Measurements from ENCODE around the gene CFAP100. TPM values are rescaled to one million over a fixed set of nuclear protein-coding genes. Genes with fewer than 3 reads are reported as not detected.

The CFAP100 gene
- total and polyA plus RNA-seq, 9 of the 15 experiments (the other 6 are each of a cell fraction or from before 2014, with no cell fraction given) = not detected

DNA sequence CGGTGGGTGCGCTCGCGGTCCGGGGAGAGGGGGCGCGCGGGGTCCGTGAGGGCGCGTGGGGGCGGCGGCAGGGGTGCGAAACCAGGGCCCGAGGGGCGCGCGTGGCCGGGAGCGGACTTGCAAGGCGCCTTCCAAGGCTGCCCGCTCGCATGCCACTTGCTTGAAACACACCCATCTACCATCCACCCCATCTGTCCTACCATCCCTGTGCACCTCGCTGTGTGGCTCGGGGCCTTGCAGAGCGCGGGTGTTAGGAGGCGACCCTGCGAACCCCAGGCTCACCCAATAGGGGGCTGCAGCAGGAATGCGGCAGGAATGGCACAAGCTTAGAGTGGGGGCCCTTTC lies 240 bp downstream of the CFAP100 start:
- FAIRE-seq (no peak), DNase-seq (ENCODE audit: extremely low read depth in 1 of 4, low spot score in 3 of 4) (no peak), ATAC-seq (no peak)
- no TSS peak for BruUV-seq (replicated peaks)
- Histone ChIP-seq H3K36me3 (ENCODE audit: control insufficient read depth, insufficient read depth, low read length) (no peaks in the 10 kb centered on the region), H3K79me2 (ENCODE audit: control insufficient read depth, insufficient read depth, low read length) (no peaks in the 10 kb centered on the region), H3K9me3 (replicated peaks; ENCODE audit: control insufficient read depth, insufficient read depth, low read depth, low read length) (no peaks in the 10 kb centered on the region), H3K4me1 (replicated peaks in 1 of 2; ENCODE audit: control insufficient read depth in 2 of 2, insufficient read depth in 2 of 2, low read length in 2 of 2) (peaks cover 0 to 2% of the 10 kb centered on the region in 2 experiments; a peak in 2 of 5 replicates), H3K9me1 (ENCODE audit: control insufficient read depth, insufficient read depth, low read length) (no peaks in the 10 kb centered on the region), H2AFZ (ENCODE audit: low read depth, low read length) (no peak overlapping the region), H3K4me2 (ENCODE audit: insufficient read depth, low read length) (no peak overlapping the region), H3K27me3 (ENCODE audit: control insufficient read depth in 2 of 2, insufficient read depth in 2 of 2, low read length in 2 of 2) (peaks cover 5 to 62% of the 10 kb centered on the region in 2 experiments; a peak in 4 of 5 replicates), H4K20me1 (replicated peaks; ENCODE audit: control insufficient read depth, insufficient read depth, low read length) (0 out of 2 replicates have a peak, but pooled peaks cover 3% of the 10 kb centered on the region), H3K4me3 (no peak overlapping the region), H3K27ac (ENCODE audit: extremely low read depth, low read depth, low read length) (no peak overlapping the region), H3K9ac (ENCODE audit: insufficient read depth in 1 of 2, low read depth in 2 of 2, low read length in 2 of 2) (no peak overlapping the region)
- ChIA-PET POLR2A (interaction anchor here (0.6 kb wide), 1 partner anchor 38 kb away, joined by 3 read pairs; the partner anchor contains the start of gene KLF15), CTCF (ENCODE audit: low intra/inter-chr PET ratio) (no interaction called here)
- intact Hi-C loops (cut with micrococcal nuclease) (no loop called here), in situ Hi-C loops (cut with MboI) (loop anchor here (5.0 to 25.0 kb wide), 2 partner anchors 143 to 258 kb away; no protein-coding TSS in a partner anchor)
- whole genome bisulfite sequencing (ENCODE audit: insufficient coverage, low coverage, missing lambda C conversion rate) = 2% methylated on average over 7 of the region's 30 CpGs
- TF ChIP-seq ZNF212 (CRISPR knock-in tag; IDR thresholded peaks at IDR 0.05) (no peak), NR2F6 (CRISPR knock-in tag; IDR thresholded peaks at IDR 0.05) (no peak), GABPA (tag; conservative IDR thresholded peaks at IDR 0.05; ENCODE audit: low read depth) (no peak), ZBED1 (IDR thresholded peaks at IDR 0.05) (no peak), RAD51 (IDR thresholded peaks at IDR 0.05; ENCODE audit: borderline replicate concordance, low read depth) (no peak), RFX7 (CRISPR knock-in tag; IDR thresholded peaks at IDR 0.05) (no peak), ZNF668 (CRISPR knock-in tag; IDR thresholded peaks at IDR 0.05) (no peak), NFYB (IDR thresholded peaks at IDR 0.05; ENCODE audit: extremely low read depth, insufficient read length) (no peak)
- TF ChIP-seq, protein P1, sequence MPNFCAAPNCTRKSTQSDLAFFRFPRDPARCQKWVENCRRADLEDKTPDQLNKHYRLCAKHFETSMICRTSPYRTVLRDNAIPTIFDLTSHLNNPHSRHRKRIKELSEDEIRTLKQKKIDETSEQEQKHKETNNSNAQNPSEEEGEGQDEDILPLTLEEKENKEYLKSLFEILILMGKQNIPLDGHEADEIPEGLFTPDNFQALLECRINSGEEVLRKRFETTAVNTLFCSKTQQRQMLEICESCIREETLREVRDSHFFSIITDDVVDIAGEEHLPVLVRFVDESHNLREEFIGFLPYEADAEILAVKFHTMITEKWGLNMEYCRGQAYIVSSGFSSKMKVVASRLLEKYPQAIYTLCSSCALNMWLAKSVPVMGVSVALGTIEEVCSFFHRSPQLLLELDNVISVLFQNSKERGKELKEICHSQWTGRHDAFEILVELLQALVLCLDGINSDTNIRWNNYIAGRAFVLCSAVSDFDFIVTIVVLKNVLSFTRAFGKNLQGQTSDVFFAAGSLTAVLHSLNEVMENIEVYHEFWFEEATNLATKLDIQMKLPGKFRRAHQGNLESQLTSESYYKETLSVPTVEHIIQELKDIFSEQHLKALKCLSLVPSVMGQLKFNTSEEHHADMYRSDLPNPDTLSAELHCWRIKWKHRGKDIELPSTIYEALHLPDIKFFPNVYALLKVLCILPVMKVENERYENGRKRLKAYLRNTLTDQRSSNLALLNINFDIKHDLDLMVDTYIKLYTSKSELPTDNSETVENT (CRISPR knock-in tag; IDR thresholded peaks at IDR 0.05) = no peak
- TF ChIP-seq, protein P2, sequence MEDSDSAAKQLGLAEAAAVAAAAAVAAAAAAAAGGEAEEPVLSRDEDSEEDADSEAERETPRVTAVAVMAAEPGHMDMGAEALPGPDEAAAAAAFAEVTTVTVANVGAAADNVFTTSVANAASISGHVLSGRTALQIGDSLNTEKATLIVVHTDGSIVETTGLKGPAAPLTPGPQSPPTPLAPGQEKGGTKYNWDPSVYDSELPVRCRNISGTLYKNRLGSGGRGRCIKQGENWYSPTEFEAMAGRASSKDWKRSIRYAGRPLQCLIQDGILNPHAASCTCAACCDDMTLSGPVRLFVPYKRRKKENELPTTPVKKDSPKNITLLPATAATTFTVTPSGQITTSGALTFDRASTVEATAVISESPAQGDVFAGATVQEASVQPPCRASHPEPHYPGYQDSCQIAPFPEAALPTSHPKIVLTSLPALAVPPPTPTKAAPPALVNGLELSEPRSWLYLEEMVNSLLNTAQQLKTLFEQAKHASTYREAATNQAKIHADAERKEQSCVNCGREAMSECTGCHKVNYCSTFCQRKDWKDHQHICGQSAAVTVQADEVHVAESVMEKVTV (CRISPR knock-in tag; IDR thresholded peaks at IDR 0.05) = no peak
- TF ChIP-seq, protein P3, sequence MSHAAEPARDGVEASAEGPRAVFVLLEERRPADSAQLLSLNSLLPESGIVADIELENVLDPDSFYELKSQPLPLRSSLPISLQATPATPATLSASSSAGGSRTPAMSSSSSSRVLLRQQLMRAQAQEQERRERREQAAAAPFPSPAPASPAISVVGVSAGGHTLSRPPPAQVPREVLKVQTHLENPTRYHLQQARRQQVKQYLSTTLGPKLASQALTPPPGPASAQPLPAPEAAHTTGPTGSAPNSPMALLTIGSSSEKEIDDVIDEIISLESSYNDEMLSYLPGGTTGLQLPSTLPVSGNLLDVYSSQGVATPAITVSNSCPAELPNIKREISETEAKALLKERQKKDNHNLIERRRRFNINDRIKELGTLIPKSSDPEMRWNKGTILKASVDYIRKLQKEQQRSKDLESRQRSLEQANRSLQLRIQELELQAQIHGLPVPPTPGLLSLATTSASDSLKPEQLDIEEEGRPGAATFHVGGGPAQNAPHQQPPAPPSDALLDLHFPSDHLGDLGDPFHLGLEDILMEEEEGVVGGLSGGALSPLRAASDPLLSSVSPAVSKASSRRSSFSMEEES (CRISPR knock-in tag; IDR thresholded peaks at IDR 0.05) = no peak
- TF ChIP-seq, protein P4, sequence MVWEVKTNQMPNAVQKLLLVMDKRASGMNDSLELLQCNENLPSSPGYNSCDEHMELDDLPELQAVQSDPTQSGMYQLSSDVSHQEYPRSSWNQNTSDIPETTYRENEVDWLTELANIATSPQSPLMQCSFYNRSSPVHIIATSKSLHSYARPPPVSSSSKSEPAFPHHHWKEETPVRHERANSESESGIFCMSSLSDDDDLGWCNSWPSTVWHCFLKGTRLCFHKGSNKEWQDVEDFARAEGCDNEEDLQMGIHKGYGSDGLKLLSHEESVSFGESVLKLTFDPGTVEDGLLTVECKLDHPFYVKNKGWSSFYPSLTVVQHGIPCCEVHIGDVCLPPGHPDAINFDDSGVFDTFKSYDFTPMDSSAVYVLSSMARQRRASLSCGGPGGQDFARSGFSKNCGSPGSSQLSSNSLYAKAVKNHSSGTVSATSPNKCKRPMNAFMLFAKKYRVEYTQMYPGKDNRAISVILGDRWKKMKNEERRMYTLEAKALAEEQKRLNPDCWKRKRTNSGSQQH (CRISPR knock-in tag; IDR thresholded peaks at IDR 0.05) = no peak

Data from K562 (cell line).